22Rv1 (cell line): ENCODE measurements around the gene ATP2C2.

ENCODE experiments used
- CTCF ChIP-seq: fragments of 450-650 bp; IDR thresholded peaks from 2 replicates; pipeline ENCODE4 v1.5.1; 2017; ENCODE audit warnings: mild to moderate bottlenecking
- ZFX ChIP-seq: fragments of 450-650 bp; IDR thresholded peaks from 2 replicates; pipeline ENCODE4 v1.6.1; 2017; ENCODE audit warnings: antibody characterized with exemption, borderline replicate concordance

DNA sequence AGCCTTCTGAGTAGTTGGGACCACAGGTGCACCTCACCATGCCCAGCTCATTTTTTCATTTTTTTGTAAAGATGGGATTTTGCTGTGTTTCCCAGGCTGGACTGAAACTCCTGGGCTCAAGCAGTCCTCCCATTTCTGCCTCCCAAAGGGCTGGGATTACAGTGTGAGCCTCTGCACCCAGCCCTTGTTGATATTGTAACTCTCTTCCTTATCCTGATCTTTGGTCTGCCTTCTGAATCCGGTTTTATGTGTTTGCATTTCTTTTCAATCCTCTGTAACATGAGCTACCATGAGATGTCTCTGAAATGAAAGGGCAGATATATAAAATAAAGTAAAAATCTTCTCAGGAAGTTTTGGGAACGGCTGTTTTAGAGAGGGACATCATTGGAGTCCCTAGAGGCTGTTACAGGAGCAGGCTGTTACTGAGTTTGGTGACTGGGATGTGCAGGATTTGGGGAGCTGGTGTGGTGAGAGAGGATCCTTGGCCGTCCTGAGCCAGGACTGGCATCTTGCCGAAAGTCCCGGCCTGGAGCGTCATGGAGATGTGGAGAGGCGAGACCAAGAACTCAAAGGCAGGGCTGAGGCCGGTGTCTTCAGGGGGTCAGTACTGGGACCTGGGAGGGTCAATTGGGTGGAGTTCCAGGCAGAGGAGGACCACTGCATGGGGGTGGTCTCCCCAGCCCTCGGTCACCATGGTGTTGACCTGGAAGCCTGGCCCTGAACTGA lies 39.4 kb downstream of the ATP2C2 start:
- no peak for TF ChIP-seq CTCF
- TF ChIP-seq ZFX = no peak
